H9 (cell line): ENCODE measurements around the gene C5orf15. TPM values are rescaled to one million over a fixed set of nuclear protein-coding genes. Genes with fewer than 3 reads are reported as not detected.
A peak's percentile ranks its signal among the peaks of the same experiment; 100 is the strongest.

Experiments
- DNase-seq: peaks from one replicate; pipeline ENCODE4 v3.0.0-alpha.2; 2017
- H2AFZ ChIP-seq: one replicate; pipeline ENCODE4 v1.6.1; 2013; ENCODE audit warnings: mild to moderate bottlenecking, low read length, control low read depth, moderate library complexity
- H2AK5ac ChIP-seq: 2 replicates; pipeline ENCODE4 v1.6.1; 2013; ENCODE audit warnings: low read length, control low read depth, mixed read lengths; ENCODE audit not compliant: insufficient read length
- H2BK120ac ChIP-seq: one replicate; pipeline ENCODE4 v1.6.1; 2013; ENCODE audit warnings: low read depth, mild to moderate bottlenecking, low read length, control low read depth, inconsistent platforms; ENCODE audit not compliant: poor library complexity, severe bottlenecking
- H2BK12ac ChIP-seq: 2 replicates; pipeline ENCODE4 v1.6.1; 2013; ENCODE audit warnings: low read length, control low read depth, mixed read lengths, low read depth; ENCODE audit not compliant: insufficient read length
- H2BK15ac ChIP-seq: 2 replicates; pipeline ENCODE4 v1.6.1; 2013; ENCODE audit warnings: low read depth, low read length, control low read depth
- H2BK20ac ChIP-seq: one replicate; pipeline ENCODE4 v1.6.1; 2013; ENCODE audit warnings: low read depth, mild to moderate bottlenecking, low read length, control low read depth, inconsistent platforms; ENCODE audit not compliant: poor library complexity, severe bottlenecking
- H2BK5ac ChIP-seq: 2 replicates; pipeline ENCODE4 v1.6.1; 2013; ENCODE audit warnings: low read length, control low read depth, mixed read lengths; ENCODE audit not compliant: insufficient read length
- H3K14ac ChIP-seq: 2 replicates; pipeline ENCODE4 v1.6.1; 2013; ENCODE audit warnings: low read length, control low read depth; ENCODE audit not compliant: insufficient read depth
- H3K18ac ChIP-seq: 2 replicates; pipeline ENCODE4 v1.6.1; 2013; ENCODE audit warnings: low read depth, mild to moderate bottlenecking, mixed read lengths, low read length, control low read depth; ENCODE audit not compliant: insufficient read length
- H3K23ac ChIP-seq: 2 replicates; pipeline ENCODE4 v1.6.1; 2013; ENCODE audit warnings: low read length, control low read depth, mixed read lengths, low read depth; ENCODE audit not compliant: insufficient read length
- H3K23me2 ChIP-seq: 2 replicates; pipeline ENCODE4 v1.6.1; 2013; ENCODE audit warnings: low read depth, mild to moderate bottlenecking, mixed read lengths, low read length, control low read depth; ENCODE audit not compliant: insufficient read length, poor library complexity, severe bottlenecking
- H3K27ac ChIP-seq: 2 replicates; pipeline ENCODE4 v1.5.1; 2013; ENCODE audit warnings: low read length, control low read depth, mixed read lengths, low read depth; ENCODE audit not compliant: insufficient read length
- H3K27me3 ChIP-seq: 2 replicates; pipeline ENCODE4 v1.6.1; 2013; ENCODE audit warnings: low read length, control low read depth, inconsistent platforms; ENCODE audit not compliant: insufficient read depth
- H3K4ac ChIP-seq: 2 replicates; pipeline ENCODE4 v1.6.1; 2013; ENCODE audit warnings: low read depth, mild to moderate bottlenecking, control low read depth, inconsistent platforms, low read length, moderate library complexity
- H3K4me1 ChIP-seq: 2 replicates; pipeline ENCODE4 v1.6.1; 2013; ENCODE audit warnings: low read length, control low read depth, inconsistent platforms; ENCODE audit not compliant: insufficient read depth
- H3K4me2 ChIP-seq: 2 replicates; pipeline ENCODE4 v1.6.1; 2013; ENCODE audit warnings: low read length, control low read depth, mixed read lengths; ENCODE audit not compliant: insufficient read length, insufficient read depth
- H3K56ac ChIP-seq: 2 replicates; pipeline ENCODE4 v1.6.1; 2013; ENCODE audit warnings: low read depth, mild to moderate bottlenecking, mixed read lengths, low read length, control low read depth; ENCODE audit not compliant: insufficient read length
- H3K79me1 ChIP-seq: 2 replicates; pipeline ENCODE4 v1.6.1; 2013; ENCODE audit warnings: low read depth, mild to moderate bottlenecking, moderate library complexity, low read length, control low read depth, inconsistent platforms; ENCODE audit not compliant: insufficient read depth, poor library complexity, severe bottlenecking
- H3K79me2 ChIP-seq: 2 replicates; pipeline ENCODE4 v1.6.1; 2013; ENCODE audit warnings: low read length, control low read depth, inconsistent platforms; ENCODE audit not compliant: insufficient read depth
- H3K9ac ChIP-seq: 2 replicates; pipeline ENCODE4 v1.6.1; 2013; ENCODE audit warnings: low read length, control low read depth, mixed read lengths; ENCODE audit not compliant: insufficient read length; ENCODE audit errors: extremely low read depth
- H3K9me3 ChIP-seq: one replicate; pipeline ENCODE4 v1.6.1; 2013; ENCODE audit warnings: low read depth, low read length, inconsistent platforms; ENCODE audit not compliant: control insufficient read depth
- H3T11ph ChIP-seq: one replicate; pipeline ENCODE4 v1.6.1; 2013; ENCODE audit warnings: mild to moderate bottlenecking, low read length, control low read depth, inconsistent platforms
- H4K20me1 ChIP-seq: one replicate; pipeline ENCODE4 v1.6.1; 2013; ENCODE audit not compliant: control insufficient read depth, insufficient read length, insufficient read depth
- H4K5ac ChIP-seq: 2 replicates; pipeline ENCODE4 v1.6.1; 2013; ENCODE audit warnings: low read depth, mild to moderate bottlenecking, mixed read lengths, low read length, control low read depth; ENCODE audit not compliant: insufficient read length
- H4K8ac ChIP-seq: replicated peaks from 2 replicates; pipeline ENCODE4 v1.6.1; 2013; ENCODE audit warnings: low read length, control low read depth, mixed read lengths, low read depth; ENCODE audit not compliant: insufficient read length
- H4K91ac ChIP-seq: 2 replicates; pipeline ENCODE4 v1.6.1; 2013; ENCODE audit warnings: low read depth, mild to moderate bottlenecking, moderate library complexity, mixed read lengths, low read length, control low read depth; ENCODE audit not compliant: insufficient read length
- H3K27ac Mint-ChIP-seq, 3 experiments: 2 replicates in 2 of 3; 3 replicates in 1 of 3; pipeline ENCODE4 v1.8.0; 2020 to 2021; ENCODE audit warnings: mixed read lengths in 3 of 3, mild to moderate bottlenecking in 1 of 3, moderate library complexity in 1 of 3
- H3K27me3 Mint-ChIP-seq: 2 replicates; pipeline ENCODE4 v1.8.0; 2021; ENCODE audit warnings: low read depth, mild to moderate bottlenecking, moderate library complexity, mixed read lengths
- H3K36me3 Mint-ChIP-seq, 3 experiments: 2 replicates in 2 of 3; 3 replicates in 1 of 3; pipeline ENCODE4 v1.8.0; 2020 to 2021; ENCODE audit warnings: low read depth in 3 of 3, mixed read lengths in 3 of 3; ENCODE audit not compliant: insufficient read depth in 1 of 3
- H3K4me1 Mint-ChIP-seq, 2 experiments: 2 replicates each; pipeline ENCODE4 v1.8.0; 2020; ENCODE audit warnings: mixed read lengths in 2 of 2
- H3K4me3 Mint-ChIP-seq, 2 experiments: 2 replicates in 1 of 2; 3 replicates in 1 of 2; pipeline ENCODE4 v1.8.0; 2020 to 2021; ENCODE audit warnings: mild to moderate bottlenecking in 2 of 2, mixed read lengths in 2 of 2, moderate library complexity in 1 of 2
- H3K9me3 Mint-ChIP-seq, 2 experiments: 2 replicates in 1 of 2; 3 replicates in 1 of 2; pipeline ENCODE4 v1.8.0; 2020; ENCODE audit warnings: mild to moderate bottlenecking in 2 of 2, mixed read lengths in 2 of 2, moderate library complexity in 1 of 2
- WGBS: extraction: QIAGEN DNeasy Blood & Tissue Kit; methylation state at CpG from one replicate; pipeline ENCODE4 v1.1.7; 2013; ENCODE audit warnings: missing lambda C conversion rate, low lambda C conversion rate, mixed read lengths; ENCODE audit not compliant: insufficient read length; ENCODE audit errors: extremely low coverage; 5-methylcytosine and 5-hydroxymethylcytosine counted together
- total RNA-seq: library from RNA; stranded (reverse); gene quantifications from 2 replicates; pipeline ENCODE4 v1.2.1, GENCODE V29; 2021
- TF ChIP-seq, protein P1 (sequence below): fragments of 200-600 bp; sonication (generic); conservative IDR thresholded peaks from 3 replicates; pipeline ENCODE4 v1.8.0; 2021; ENCODE audit warnings: antibody characterized with exemption, mild to moderate bottlenecking

The C5orf15 gene
- total RNA-seq, 1 experiment from 2014 or later, result 33.4 TPM

DNA sequence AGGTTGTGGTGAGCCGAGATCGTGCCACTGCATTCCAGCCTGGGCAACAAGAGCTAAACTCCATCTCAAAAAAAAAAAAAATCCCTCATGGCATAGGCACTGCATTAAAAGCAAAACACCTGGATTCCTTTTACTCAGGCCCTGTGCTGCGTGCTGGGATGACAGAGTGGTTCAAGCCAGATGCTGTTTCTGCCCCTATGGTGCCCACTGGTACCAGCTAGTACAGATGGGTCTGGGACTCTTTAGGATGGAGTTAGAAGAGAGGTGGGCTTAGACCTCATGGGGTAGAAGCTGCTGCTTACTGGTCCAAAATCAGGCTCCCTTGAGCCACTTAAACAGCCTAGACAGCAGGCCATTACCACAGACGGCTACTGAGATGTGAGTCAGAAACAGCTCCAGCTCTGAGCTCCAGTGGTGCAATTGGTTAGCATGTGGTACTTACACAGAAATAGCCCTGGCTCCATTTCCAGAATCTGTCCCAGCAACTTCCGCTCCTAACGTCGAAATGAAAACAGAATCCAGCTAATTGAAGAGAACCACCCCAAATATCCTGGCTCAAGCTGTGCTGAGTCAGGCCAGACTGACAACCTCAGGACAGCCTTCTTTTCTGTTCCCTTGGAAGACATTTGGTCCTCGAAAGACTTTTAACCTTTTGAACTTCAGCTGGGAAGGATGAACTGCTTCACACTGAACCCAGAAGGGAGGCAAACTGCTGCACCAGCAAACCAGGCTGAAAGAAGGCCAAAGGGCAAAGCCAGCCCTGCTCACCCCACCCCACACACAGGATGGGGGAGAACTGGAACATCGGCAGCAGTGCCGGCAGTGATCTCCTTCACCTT is 15.5 kb downstream of the C5orf15 start:
- Histone ChIP-seq H3K23ac (no peak overlapping the region), H3K27me3 (no peaks in the 10 kb centered on the region), H4K5ac (no peak overlapping the region), H2BK15ac (no peak overlapping the region), H2BK12ac (no peak overlapping the region), H2AK5ac (no peak overlapping the region), H4K20me1 (no peaks in the 10 kb centered on the region), H3K56ac (no peak overlapping the region), H3K27ac (peak overlapping the region; percentile 27), H3T11ph (no peak overlapping the region), H3K79me2 (no peaks in the 10 kb centered on the region), H4K91ac (no peak overlapping the region), H2BK120ac (no peak overlapping the region), H3K4me1 (no peaks in the 10 kb centered on the region), H3K23me2 (no peaks in the 10 kb centered on the region), H3K79me1 (no peaks in the 10 kb centered on the region), H3K4ac (no peak overlapping the region), H3K4me2 (no peak overlapping the region), H4K8ac (peak overlapping the region; percentile 57), H3K9me3 (no peaks in the 10 kb centered on the region), H3K18ac (no peak overlapping the region), H2BK5ac (no peak overlapping the region), H2BK20ac (no peak overlapping the region), H2AFZ (no peak overlapping the region), H3K9ac (no peak overlapping the region), H3K14ac (no peak overlapping the region)
- Mint-ChIP-seq H3K36me3 (peaks cover 2 to 23% (median 18%) of the 10 kb centered on the region in 3 experiments; a peak in 6 of 7 replicates), H3K4me3 (no peak overlapping the region), H3K4me1 (peaks cover 11% of the 10 kb centered on the region in 2 experiments), H3K27ac (peak overlapping the region in 2 of 3 experiments; percentile 14 to 50; a peak in 1 of 7 replicates), H3K9me3 (no peaks in the 10 kb centered on the region), H3K27me3 (peaks cover 2% of the 10 kb centered on the region; the same call in 1 of the 2 replicates)
- no CpG with 5 or more reads among the region's 10 CpGs for WGBS
- TF ChIP-seq, protein P1, sequence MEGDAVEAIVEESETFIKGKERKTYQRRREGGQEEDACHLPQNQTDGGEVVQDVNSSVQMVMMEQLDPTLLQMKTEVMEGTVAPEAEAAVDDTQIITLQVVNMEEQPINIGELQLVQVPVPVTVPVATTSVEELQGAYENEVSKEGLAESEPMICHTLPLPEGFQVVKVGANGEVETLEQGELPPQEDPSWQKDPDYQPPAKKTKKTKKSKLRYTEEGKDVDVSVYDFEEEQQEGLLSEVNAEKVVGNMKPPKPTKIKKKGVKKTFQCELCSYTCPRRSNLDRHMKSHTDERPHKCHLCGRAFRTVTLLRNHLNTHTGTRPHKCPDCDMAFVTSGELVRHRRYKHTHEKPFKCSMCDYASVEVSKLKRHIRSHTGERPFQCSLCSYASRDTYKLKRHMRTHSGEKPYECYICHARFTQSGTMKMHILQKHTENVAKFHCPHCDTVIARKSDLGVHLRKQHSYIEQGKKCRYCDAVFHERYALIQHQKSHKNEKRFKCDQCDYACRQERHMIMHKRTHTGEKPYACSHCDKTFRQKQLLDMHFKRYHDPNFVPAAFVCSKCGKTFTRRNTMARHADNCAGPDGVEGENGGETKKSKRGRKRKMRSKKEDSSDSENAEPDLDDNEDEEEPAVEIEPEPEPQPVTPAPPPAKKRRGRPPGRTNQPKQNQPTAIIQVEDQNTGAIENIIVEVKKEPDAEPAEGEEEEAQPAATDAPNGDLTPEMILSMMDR, result no peak
- no peak for DNase-seq
